HUES64 (cell line): ENCODE measurements around the gene ABCC4.

Experiments
- H3K27ac ChIP-seq: 2 replicates; pipeline ENCODE4 v1.7.0; 2013; ENCODE audit warnings: low read depth, low read length, inconsistent platforms
- H3K27me3 ChIP-seq: 2 replicates; pipeline ENCODE4 v1.6.1; 2013; ENCODE audit warnings: mild to moderate bottlenecking, low read length; ENCODE audit not compliant: insufficient read depth
- H3K36me3 ChIP-seq: 2 replicates; pipeline ENCODE4 v1.6.1; 2013; ENCODE audit warnings: mild to moderate bottlenecking, low read length; ENCODE audit not compliant: insufficient read depth
- H3K4me1 ChIP-seq: 2 replicates; pipeline ENCODE4 v1.6.1; 2013; ENCODE audit warnings: mild to moderate bottlenecking, low read length, moderate library complexity; ENCODE audit not compliant: insufficient read depth
- H3K4me3 ChIP-seq: 2 replicates; pipeline ENCODE4 v1.5.1; 2013; ENCODE audit warnings: mild to moderate bottlenecking, low read length, moderate library complexity
- H3K9ac ChIP-seq: 2 replicates; pipeline ENCODE4 v1.6.1; 2013; ENCODE audit warnings: mild to moderate bottlenecking, low read depth, low read length
- H3K9me3 ChIP-seq: 2 replicates; pipeline ENCODE4 v1.6.1; 2013; ENCODE audit warnings: low read depth, low read length; ENCODE audit not compliant: insufficient read depth
- WGBS: fragments of 150-250, 120-280 bp; methylation state at CpG from one replicate; pipeline ENCODE4 v1.1.7; 2013; ENCODE audit warnings: missing lambda C conversion rate; 5-methylcytosine and 5-hydroxymethylcytosine counted together

Gene ABCC4

DNA sequence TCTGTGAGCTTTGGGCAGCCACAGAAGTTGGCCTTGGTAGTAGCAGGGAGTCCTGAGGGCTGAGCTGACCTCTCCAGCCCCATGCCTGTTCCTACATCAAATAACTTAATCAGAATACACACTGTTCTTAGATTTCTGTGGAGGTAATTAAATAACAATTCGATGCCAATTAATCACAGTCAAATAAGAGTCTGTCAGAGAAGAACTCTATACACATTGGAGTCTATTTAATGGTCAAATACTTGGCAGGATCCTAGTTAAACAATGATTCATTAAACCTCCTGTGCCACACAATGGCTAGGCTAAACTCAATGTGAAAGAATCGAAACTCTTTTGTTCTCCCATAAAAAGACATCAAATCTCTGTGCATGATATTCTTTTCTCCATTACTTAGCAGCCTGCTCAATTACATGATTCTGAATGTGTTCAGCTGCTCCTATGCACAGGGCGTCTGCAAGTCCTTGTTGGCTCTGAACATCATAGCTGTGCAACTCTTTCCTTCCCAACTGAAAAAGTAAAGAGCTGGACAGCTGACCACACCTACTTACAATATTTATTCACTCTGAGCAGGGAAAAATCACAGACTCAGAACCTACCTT lies 173.1 kb downstream of the ABCC4 start:
- Histone ChIP-seq H3K9ac (no peak overlapping the region), H3K36me3 (no peaks in the 10 kb centered on the region), H3K4me3 (no peak overlapping the region), H3K27me3 (no peaks in the 10 kb centered on the region), H3K4me1 (no peaks in the 10 kb centered on the region; the same call in 1 of the 2 replicates), H3K27ac (no peak overlapping the region), H3K9me3 (no peaks in the 10 kb centered on the region)
- WGBS: 88% methylated on average over 3 of the region's 3 CpGs

DNA sequence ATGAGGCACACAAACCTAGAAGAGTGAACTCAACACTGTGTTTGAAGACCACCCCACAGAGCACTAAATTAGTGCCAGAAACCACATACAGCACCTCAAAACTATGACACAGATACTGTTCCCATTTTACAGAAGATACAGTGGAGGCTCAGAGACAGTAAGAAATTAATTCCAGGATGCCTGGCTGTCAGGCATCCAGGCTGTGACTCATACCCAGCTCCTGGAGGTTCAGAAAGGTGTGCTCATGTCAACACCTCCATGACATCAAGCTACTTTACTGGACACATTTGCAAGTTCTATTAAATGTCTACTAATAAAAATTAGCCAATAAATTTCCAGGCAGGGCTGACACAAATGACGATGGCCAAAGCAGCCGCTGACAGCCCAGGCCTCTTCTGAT lies 176.3 kb downstream of the ABCC4 start:
- H3K4me1 ChIP-seq: no peaks in the 10 kb centered on the region
- H3K4me3 ChIP-seq: no peak overlapping the region
- no peak overlapping the region for H3K9ac ChIP-seq
- H3K27me3 ChIP-seq: no peaks in the 10 kb centered on the region
- H3K36me3 ChIP-seq: no peaks in the 10 kb centered on the region
- 96% methylated on average over 2 of the region's 2 CpGs for WGBS
- no peaks in the 10 kb centered on the region for H3K9me3 ChIP-seq
- no peak overlapping the region for H3K27ac ChIP-seq

DNA sequence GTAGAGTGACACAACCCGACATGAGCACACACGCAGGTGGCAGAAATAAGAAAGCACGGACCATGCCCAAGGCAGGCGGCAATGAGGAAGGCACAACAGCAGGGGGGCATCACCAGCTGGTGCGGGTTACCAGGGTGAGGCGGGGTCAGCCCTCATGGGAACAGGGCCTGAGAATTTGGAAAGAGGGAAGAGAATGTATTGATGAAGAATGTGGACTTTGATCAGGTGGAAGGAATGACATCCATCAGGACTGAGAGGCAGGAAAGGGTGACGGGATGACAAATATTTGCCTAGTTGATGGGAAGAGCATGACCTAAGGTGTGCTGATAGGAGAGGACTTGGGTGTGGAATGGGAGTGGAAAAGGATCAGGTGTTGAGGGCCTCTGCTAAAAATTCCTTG lies 177.5 kb downstream of the ABCC4 start:
- Histone ChIP-seq H3K4me1 (no peaks in the 10 kb centered on the region), H3K27me3 (no peaks in the 10 kb centered on the region), H3K9ac (no peak overlapping the region), H3K9me3 (no peaks in the 10 kb centered on the region), H3K4me3 (no peak overlapping the region), H3K36me3 (no peaks in the 10 kb centered on the region), H3K27ac (no peak overlapping the region)
- 87% methylated on average over 7 of the region's 7 CpGs for WGBS

DNA sequence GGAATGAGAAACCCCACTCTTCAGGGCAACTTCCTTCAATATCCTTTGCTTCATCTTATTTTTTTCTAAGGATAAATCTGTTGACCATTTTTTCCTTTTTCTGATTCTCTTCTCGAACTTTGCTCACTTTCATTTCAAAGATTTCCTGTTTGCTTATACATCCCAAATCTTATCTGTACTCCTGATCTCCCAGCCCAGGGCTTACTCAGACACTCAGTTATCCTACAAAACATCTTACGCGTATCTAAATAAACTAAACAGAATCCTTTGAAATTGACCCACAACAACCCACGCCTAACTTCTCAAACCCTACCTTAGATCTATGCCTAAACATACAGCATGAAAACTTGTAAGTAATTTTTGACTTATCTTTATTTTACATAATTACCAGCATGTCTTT lies 179.2 kb downstream of the ABCC4 start:
- Histone ChIP-seq H3K4me1 (no peaks in the 10 kb centered on the region), H3K36me3 (no peaks in the 10 kb centered on the region), H3K9ac (no peak overlapping the region), H3K9me3 (no peaks in the 10 kb centered on the region), H3K27ac (no peak overlapping the region), H3K4me3 (no peak overlapping the region), H3K27me3 (no peaks in the 10 kb centered on the region)
- 93% methylated on average over 4 of the region's 4 CpGs for WGBS

DNA sequence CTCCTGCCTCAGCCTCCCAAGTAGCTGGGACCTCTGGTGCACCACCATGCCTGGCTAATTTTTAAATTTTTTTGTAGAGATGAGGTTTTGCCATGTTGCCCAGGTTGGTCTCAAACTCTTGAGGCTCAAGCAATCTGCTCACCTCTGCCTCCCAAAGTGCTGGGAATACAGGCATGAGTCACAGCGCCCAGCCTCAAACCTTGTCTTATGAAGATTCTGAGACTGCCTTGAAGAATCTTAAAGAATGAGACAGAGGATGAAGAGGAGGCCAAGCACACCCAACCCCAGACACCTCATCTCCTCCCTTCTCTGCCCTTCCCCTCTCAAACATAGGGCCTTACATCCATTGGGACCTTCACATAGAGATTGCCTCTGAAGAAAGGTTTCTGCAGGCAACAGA lies 179.7 kb downstream of the ABCC4 start:
- no peaks in the 10 kb centered on the region for H3K4me1 ChIP-seq
- H3K9ac ChIP-seq: no peak overlapping the region
- H3K36me3 ChIP-seq: no peaks in the 10 kb centered on the region
- H3K9me3 ChIP-seq: no peaks in the 10 kb centered on the region
- H3K4me3 ChIP-seq: no peak overlapping the region
- WGBS: 100% methylated on average over 1 of the region's 1 CpG
- no peak overlapping the region for H3K27ac ChIP-seq
- no peaks in the 10 kb centered on the region for H3K27me3 ChIP-seq

DNA sequence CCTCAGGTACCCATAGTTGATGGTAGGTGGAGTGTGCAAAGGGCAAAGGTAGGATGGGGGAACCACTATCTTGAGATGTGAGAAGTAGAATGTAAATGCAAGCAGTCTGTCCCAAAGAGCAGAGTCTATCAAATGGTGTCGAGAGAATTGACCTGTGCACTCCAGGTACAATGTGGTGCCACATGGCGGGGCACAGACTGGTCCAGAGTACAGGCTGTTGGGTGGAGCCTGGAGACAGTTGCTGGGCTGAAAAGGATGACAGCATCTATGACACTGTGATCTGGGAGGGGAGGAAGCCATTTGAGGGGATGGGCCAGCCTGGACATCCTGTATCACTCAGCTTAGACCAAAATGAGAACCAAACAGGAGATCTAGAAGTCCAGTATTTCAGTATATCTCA lies 180.6 kb downstream of the ABCC4 start:
- peaks cover 2% of the 10 kb centered on the region; the same call in 1 of the 2 replicates for H3K4me1 ChIP-seq
- H3K27ac ChIP-seq: no peak overlapping the region
- no peaks in the 10 kb centered on the region for H3K36me3 ChIP-seq
- H3K4me3 ChIP-seq: no peak overlapping the region
- WGBS: 94% methylated on average over 2 of the region's 2 CpGs
- H3K9me3 ChIP-seq: no peaks in the 10 kb centered on the region
- no peaks in the 10 kb centered on the region for H3K27me3 ChIP-seq
- no peak overlapping the region for H3K9ac ChIP-seq

DNA sequence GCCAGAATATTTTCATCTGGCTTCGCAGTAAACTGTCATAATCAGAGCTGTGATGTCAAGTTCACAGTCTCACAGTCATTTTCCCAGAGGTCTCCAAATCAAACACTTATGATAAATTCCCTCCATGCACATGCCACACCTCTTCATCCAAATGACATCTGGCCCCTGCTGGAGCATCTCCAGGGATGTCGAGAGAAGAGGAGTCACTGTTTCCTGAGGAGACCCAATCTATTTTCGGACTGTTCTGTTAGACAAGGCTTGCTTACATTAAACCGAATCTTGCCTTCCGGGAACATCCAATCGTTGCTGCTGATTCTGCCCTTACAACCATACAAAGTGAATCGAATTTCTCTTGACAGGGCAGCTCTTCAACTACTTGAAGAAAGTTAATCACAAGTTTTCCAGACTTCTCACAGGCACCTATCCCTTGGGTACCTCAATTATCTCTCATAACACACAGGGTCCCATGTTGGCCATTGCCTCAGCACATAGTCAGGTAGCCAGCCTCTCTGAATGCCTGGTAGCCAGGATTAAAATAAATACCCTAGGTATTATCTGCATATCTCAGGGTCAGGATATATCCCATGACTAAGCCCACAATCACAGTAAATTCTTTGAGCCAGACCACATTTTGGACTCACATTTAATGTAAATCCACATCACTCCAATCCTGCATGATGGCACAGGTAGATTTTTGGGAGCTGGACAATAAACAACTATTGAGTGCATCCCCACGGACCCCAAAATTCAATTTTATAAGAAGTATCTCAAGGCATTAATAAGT lies 182.5 kb downstream of the ABCC4 start:
- Histone ChIP-seq H3K27me3 (no peaks in the 10 kb centered on the region), H3K4me3 (no peak overlapping the region), H3K27ac (no peak overlapping the region), H3K9me3 (no peaks in the 10 kb centered on the region), H3K36me3 (no peaks in the 10 kb centered on the region), H3K9ac (no peak overlapping the region), H3K4me1 (peaks cover 21% of the 10 kb centered on the region)
- WGBS: 97% methylated on average over 7 of the region's 8 CpGs

DNA sequence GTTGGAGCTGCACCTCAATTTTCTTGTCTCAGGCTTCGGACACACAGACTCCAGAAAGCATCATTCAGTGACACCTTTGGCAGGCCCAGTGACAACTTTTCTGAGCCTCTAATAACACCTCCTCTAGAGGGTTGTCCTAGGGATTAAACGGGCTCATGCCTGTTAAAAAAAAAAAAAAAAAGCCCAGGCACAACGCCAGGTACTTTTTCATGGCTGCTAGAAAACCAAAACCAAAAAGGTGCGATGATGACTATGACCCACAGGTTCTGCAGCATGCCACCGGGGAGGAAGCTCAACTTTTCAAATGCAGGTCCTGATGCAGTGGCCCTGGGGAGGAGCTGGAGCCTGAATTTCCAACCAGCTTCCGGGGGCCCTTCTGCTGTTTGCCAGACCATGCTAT lies 184.2 kb downstream of the ABCC4 start:
- Histone ChIP-seq H3K27me3 (no peaks in the 10 kb centered on the region), H3K4me1 (peaks cover 31% of the 10 kb centered on the region), H3K9ac (no peak overlapping the region), H3K36me3 (no peaks in the 10 kb centered on the region), H3K9me3 (no peaks in the 10 kb centered on the region), H3K27ac (no peak overlapping the region), H3K4me3 (no peak overlapping the region)
- 89% methylated on average over 6 of the region's 6 CpGs for WGBS

DNA sequence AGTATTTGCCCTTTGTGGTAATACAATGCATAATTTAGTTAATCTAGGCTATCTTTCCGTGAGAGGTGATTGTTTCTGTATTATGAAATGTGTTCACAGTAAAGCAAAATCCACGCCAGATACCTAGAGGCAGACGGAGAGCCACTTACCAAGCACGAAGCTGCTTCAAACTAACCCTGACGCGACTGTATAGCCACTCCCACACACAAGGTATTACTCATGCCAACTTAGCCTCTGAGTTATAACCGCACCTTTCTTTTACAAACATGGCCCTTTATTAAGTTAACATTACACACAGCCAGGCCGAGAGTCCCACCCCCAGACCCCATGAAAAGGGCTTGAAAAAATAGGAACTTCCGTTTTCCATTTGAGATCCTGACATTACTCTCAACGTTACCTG lies 185.7 kb downstream of the ABCC4 start:
- no peaks in the 10 kb centered on the region for H3K36me3 ChIP-seq
- no peaks in the 10 kb centered on the region for H3K27me3 ChIP-seq
- 85% methylated on average over 10 of the region's 10 CpGs for WGBS
- no peaks in the 10 kb centered on the region for H3K9me3 ChIP-seq
- no peak overlapping the region for H3K27ac ChIP-seq
- H3K4me1 ChIP-seq: peaks cover 31% of the 10 kb centered on the region
- no peak overlapping the region for H3K4me3 ChIP-seq
- H3K9ac ChIP-seq: no peak overlapping the region

DNA sequence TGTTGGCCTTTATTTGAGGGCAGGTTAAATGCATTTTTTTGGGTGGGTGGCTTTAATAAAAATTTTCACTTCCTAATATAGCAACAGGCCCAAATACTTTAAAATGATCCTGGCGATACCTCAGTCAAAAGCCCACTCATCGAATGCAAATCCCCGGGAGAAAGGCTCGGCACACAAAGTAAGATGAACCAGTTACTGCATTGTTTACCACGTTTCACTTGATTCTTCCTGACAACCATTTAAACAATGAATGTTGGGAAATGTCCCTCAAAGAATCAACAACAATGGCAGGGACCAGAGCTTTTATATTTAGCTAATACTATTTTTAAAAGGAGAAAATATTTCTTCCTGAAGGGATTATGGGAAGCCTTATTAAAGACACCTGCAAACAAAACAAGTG lies 187.7 kb downstream of the ABCC4 start:
- WGBS: 64% methylated on average over 5 of the region's 5 CpGs
- Histone ChIP-seq H3K36me3 (no peaks in the 10 kb centered on the region), H3K27ac (no peak overlapping the region), H3K4me1 (peaks cover 31% of the 10 kb centered on the region), H3K9me3 (no peaks in the 10 kb centered on the region), H3K27me3 (no peaks in the 10 kb centered on the region), H3K9ac (no peak overlapping the region), H3K4me3 (no peak overlapping the region)

DNA sequence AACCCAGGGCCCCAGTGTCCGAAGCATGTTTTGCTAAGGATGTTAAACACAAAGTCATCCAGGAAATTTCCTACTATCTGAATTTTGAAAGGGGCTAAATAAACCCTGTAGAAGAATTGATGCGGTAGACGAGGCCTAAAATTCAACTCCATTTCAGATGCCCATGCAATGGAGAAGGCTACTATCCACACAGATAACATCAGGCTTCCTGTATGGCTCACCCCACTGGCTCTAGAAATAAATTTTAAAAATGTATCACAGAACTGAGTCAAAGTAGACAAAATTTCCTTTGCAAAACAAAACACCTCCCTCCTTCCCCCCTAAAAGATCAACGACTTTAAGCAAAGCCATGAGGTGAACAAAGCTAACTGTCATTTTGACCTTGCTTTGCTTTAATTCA lies 188.4 kb downstream of the ABCC4 start:
- WGBS: 95% methylated on average over 4 of the region's 4 CpGs
- H3K9me3 ChIP-seq: no peaks in the 10 kb centered on the region
- no peak overlapping the region for H3K27ac ChIP-seq
- no peaks in the 10 kb centered on the region for H3K27me3 ChIP-seq
- no peaks in the 10 kb centered on the region for H3K36me3 ChIP-seq
- peaks cover 31% of the 10 kb centered on the region for H3K4me1 ChIP-seq
- H3K9ac ChIP-seq: no peak overlapping the region
- H3K4me3 ChIP-seq: no peak overlapping the region
